HG02840 (cell line): ENCODE measurements around the gene SLC6A7.

Source experiments
- ATAC-seq: cut with Tn5 transposase; IDR thresholded peaks from one replicate; pipeline ENCODE4 v1.9.1; 2021; ENCODE audit warnings: mild to moderate bottlenecking, moderate library complexity, moderate number of reproducible peaks; ENCODE audit not compliant: unreplicated experiment, low FRiP score

SLC6A7 gene

GRCh38 chr5:150189728-150190502 is at the start of gene SLC6A7:
Gene SLC6A7 (plus strand): TSS chr5:150190062. CDS start chr5:150190328, 266 bp downstream.
- no peak for ATAC-seq

GRCh38 chr5:150140830-150141229 is 49.0 kb upstream of the SLC6A7 start:
- ATAC-seq: no peak

GRCh38 chr5:150141544-150142184 is 48.2 kb upstream of the SLC6A7 start:
- ATAC-seq: no peak

- no peak for ATAC-seq
These were observed 47.5 kb upstream of the SLC6A7 start for GRCh38 chr5:150142185-150142958.

- no peak for ATAC-seq
These were observed 46.9 kb upstream of the SLC6A7 start for GRCh38 chr5:150142959-150143349.

- ATAC-seq: no peak
These were observed 46.3 kb upstream of the SLC6A7 start for GRCh38 chr5:150143350-150144245.

GRCh38 chr5:150144246-150144801 is 45.5 kb upstream of the SLC6A7 start:
- no peak for ATAC-seq

GRCh38 chr5:150144879-150145278 is 45.0 kb upstream of the SLC6A7 start:
- no peak for ATAC-seq

GRCh38 chr5:150146235-150146634 is 43.6 kb upstream of the SLC6A7 start:
- ATAC-seq: no peak

- ATAC-seq: no peak
These were observed 42.8 kb upstream of the SLC6A7 start for GRCh38 chr5:150146862-150147601.

- ATAC-seq: no peak
These were observed 42.2 kb upstream of the SLC6A7 start for GRCh38 chr5:150147670-150148069.

- ATAC-seq: no peak
These were observed 41.5 kb upstream of the SLC6A7 start for GRCh38 chr5:150148117-150148927.

GRCh38 chr5:150149618-150150017 is 40.2 kb upstream of the SLC6A7 start:
- ATAC-seq: no peak

GRCh38 chr5:150152636-150153462 is 37.0 kb upstream of the SLC6A7 start:
- no peak for ATAC-seq

GRCh38 chr5:150153483-150153882 is 36.4 kb upstream of the SLC6A7 start:
- ATAC-seq: no peak

- ATAC-seq: no peak
These were observed 35.8 kb upstream of the SLC6A7 start for GRCh38 chr5:150153957-150154617.

GRCh38 chr5:150154618-150155128 is 35.2 kb upstream of the SLC6A7 start:
- ATAC-seq: no peak
